Measurements from ENCODE around the gene TUBGCP3. TPM values are rescaled to one million over a fixed set of nuclear protein-coding genes. Genes with fewer than 3 reads are reported as not detected.
A peak's percentile ranks its signal among the peaks of the same experiment; 100 is the strongest.

Gene TUBGCP3
- total and polyA plus RNA-seq, 2 donors from 2014 or later, result 9.1 to 33.2 TPM

- no peak overlapping the region for H3K9ac ChIP-seq (ENCODE audit: low read length in 3 of 3)
- no peak overlapping the region for H3K27ac ChIP-seq (ENCODE audit: low read depth in 2 of 2, low read length in 2 of 2)
- DNase-seq (peak; percentile 32 to 89 (median 59)), FAIRE-seq (no peak)
- H3K4me1 ChIP-seq (ENCODE audit: control insufficient read depth in 2 of 3, insufficient read depth in 2 of 3, low read depth in 1 of 3, low read length in 3 of 3), result no peaks in the 10 kb centered on the region
- no peak for TF ChIP-seq CTCF (IDR thresholded peaks at IDR 0.05; ENCODE audit: borderline replicate concordance, extremely low read depth, insufficient read depth)
- no peaks in the 10 kb centered on the region for H3K27me3 ChIP-seq (ENCODE audit: control insufficient read depth, insufficient read depth, low read length)
- intact Hi-C loops (cut with DNase I), result no loop called here
- H3K4me3 ChIP-seq (ENCODE audit: low read length in 3 of 3), result no peak overlapping the region
- no peaks in the 10 kb centered on the region for H3K9me3 ChIP-seq (ENCODE audit: control insufficient read depth in 2 of 3, insufficient read depth in 1 of 3, low read length in 3 of 3)
- no peaks in the 10 kb centered on the region for H3K36me3 ChIP-seq (ENCODE audit: control insufficient read depth in 2 of 3, insufficient read depth in 3 of 3, low read length in 3 of 3)
These were observed 32.0 kb upstream of the TUBGCP3 start for GRCh38 chr13:112619730-112620631.

GRCh38 chr13:112618501-112618900, 30.5 kb upstream of the TUBGCP3 start:
- DNase-seq, result peak in 1 of 5 donors; percentile 21
- Histone ChIP-seq H3K9ac (ENCODE audit: low read length in 3 of 3) (no peak overlapping the region), H3K4me3 (ENCODE audit: low read length in 3 of 3) (no peak overlapping the region), H3K9me3 (ENCODE audit: control insufficient read depth in 2 of 3, insufficient read depth in 1 of 3, low read length in 3 of 3) (no peaks in the 10 kb centered on the region), H3K27me3 (ENCODE audit: control insufficient read depth, insufficient read depth, low read length) (no peaks in the 10 kb centered on the region), H3K27ac (ENCODE audit: low read depth in 2 of 2, low read length in 2 of 2) (no peak overlapping the region), H3K36me3 (ENCODE audit: control insufficient read depth in 2 of 3, insufficient read depth in 3 of 3, low read length in 3 of 3) (no peaks in the 10 kb centered on the region), H3K4me1 (ENCODE audit: control insufficient read depth in 2 of 3, insufficient read depth in 2 of 3, low read depth in 1 of 3, low read length in 3 of 3) (no peaks in the 10 kb centered on the region)
- intact Hi-C loops (cut with DNase I), result no loop called here
- TF ChIP-seq CTCF (IDR thresholded peaks at IDR 0.05; ENCODE audit: borderline replicate concordance, extremely low read depth, insufficient read depth), result no peak
- FAIRE-seq, result no peak

GRCh38 chr13:112617754-112618375, 29.9 kb upstream of the TUBGCP3 start:
- H3K4me3 ChIP-seq (ENCODE audit: low read length in 3 of 3), result no peak overlapping the region
- DNase-seq (peak in 1 of 5 donors; percentile 57), FAIRE-seq (no peak)
- H3K36me3 ChIP-seq (ENCODE audit: control insufficient read depth in 2 of 3, insufficient read depth in 3 of 3, low read length in 3 of 3), result no peaks in the 10 kb centered on the region
- no peak overlapping the region for H3K9ac ChIP-seq (ENCODE audit: low read length in 3 of 3)
- intact Hi-C loops (cut with DNase I), result no loop called here
- no peak overlapping the region for H3K27ac ChIP-seq (ENCODE audit: low read depth in 2 of 2, low read length in 2 of 2)
- no peaks in the 10 kb centered on the region for H3K9me3 ChIP-seq (ENCODE audit: control insufficient read depth in 2 of 3, insufficient read depth in 1 of 3, low read length in 3 of 3)
- no peak for TF ChIP-seq CTCF (IDR thresholded peaks at IDR 0.05; ENCODE audit: borderline replicate concordance, extremely low read depth, insufficient read depth)
- no peaks in the 10 kb centered on the region for H3K4me1 ChIP-seq (ENCODE audit: control insufficient read depth in 2 of 3, insufficient read depth in 2 of 3, low read depth in 1 of 3, low read length in 3 of 3)
- no peaks in the 10 kb centered on the region for H3K27me3 ChIP-seq (ENCODE audit: control insufficient read depth, insufficient read depth, low read length)
